ENCODE results near the gene LSP1. TPM values are rescaled to one million over a fixed set of nuclear protein-coding genes. Genes with fewer than 3 reads are reported as not detected.

The LSP1 gene
- total and polyA plus RNA-seq, 2 experiments from 2014 or later = 29.9 to 47.0 TPM

GRCh38 chr11:1931341-1932104 is 78.6 kb downstream of the LSP1 start:
- no peaks in the 10 kb centered on the region for H3K9me3 ChIP-seq (ENCODE audit: low read depth)
- TF ChIP-seq EZH2phosphoT487 (IDR thresholded peaks at IDR 0.05; ENCODE audit: low read depth, severe bottlenecking, unreplicated experiment) (no peak), CTCF (IDR thresholded peaks at IDR 0.05; ENCODE audit: poor library complexity) (no peak), EZH2 (IDR thresholded peaks at IDR 0.05; ENCODE audit: borderline replicate concordance) (no peak)
- H3K79me2 ChIP-seq = no peaks in the 10 kb centered on the region
- no peak for DNase-seq (ENCODE audit: low spot score)
- H3K4me3 ChIP-seq = no peak overlapping the region
- no peaks in the 10 kb centered on the region for H3K36me3 ChIP-seq (replicated peaks; ENCODE audit: insufficient read depth, low read depth)
- no peaks in the 10 kb centered on the region for H3K27me3 ChIP-seq
- H3K4me1 ChIP-seq (ENCODE audit: insufficient read depth) = peaks cover 35% of the 10 kb centered on the region
- 45% methylated on average over 18 of the region's 18 CpGs for WGBS (ENCODE audit: low lambda C conversion rate, missing lambda C conversion rate)
- no peaks in the 10 kb centered on the region for H3K9me2 ChIP-seq (replicated peaks; ENCODE audit: insufficient read depth)
- H3K4me2 ChIP-seq = peak overlapping the region; percentile 47
- no peaks in the 10 kb centered on the region for H4K20me1 ChIP-seq (ENCODE audit: insufficient read depth, poor library complexity, severe bottlenecking)
- no peak overlapping the region for H2AFZ ChIP-seq
- peak overlapping the region; percentile 82 for H3K27ac ChIP-seq

GRCh38 chr11:1932105-1932480 is 79.2 kb downstream of the LSP1 start:
- Histone ChIP-seq H4K20me1 (ENCODE audit: insufficient read depth, poor library complexity, severe bottlenecking) (no peaks in the 10 kb centered on the region), H3K4me2 (peak overlapping the region; percentile 35), H3K27ac (peak overlapping the region; percentile 82), H3K27me3 (no peaks in the 10 kb centered on the region), H3K79me2 (no peaks in the 10 kb centered on the region), H3K9me3 (ENCODE audit: low read depth) (no peaks in the 10 kb centered on the region), H2AFZ (no peak overlapping the region), H3K9me2 (replicated peaks; ENCODE audit: insufficient read depth) (no peaks in the 10 kb centered on the region), H3K4me3 (no peak overlapping the region), H3K4me1 (ENCODE audit: insufficient read depth) (peaks cover 29% of the 10 kb centered on the region), H3K36me3 (replicated peaks; ENCODE audit: insufficient read depth, low read depth) (no peaks in the 10 kb centered on the region)
- no peak for TF ChIP-seq EZH2 (IDR thresholded peaks at IDR 0.05; ENCODE audit: borderline replicate concordance)
- no peak for TF ChIP-seq CTCF (IDR thresholded peaks at IDR 0.05; ENCODE audit: poor library complexity)
- TF ChIP-seq EZH2phosphoT487 (IDR thresholded peaks at IDR 0.05; ENCODE audit: low read depth, severe bottlenecking, unreplicated experiment) = no peak
- no peak for DNase-seq (ENCODE audit: low spot score)
- 82% methylated on average over 11 of the region's 11 CpGs for WGBS (ENCODE audit: low lambda C conversion rate, missing lambda C conversion rate)

- TF ChIP-seq EZH2 (IDR thresholded peaks at IDR 0.05; ENCODE audit: borderline replicate concordance) (no peak), EZH2phosphoT487 (IDR thresholded peaks at IDR 0.05; ENCODE audit: low read depth, severe bottlenecking, unreplicated experiment) (no peak), CTCF (IDR thresholded peaks at IDR 0.05; ENCODE audit: poor library complexity) (no peak)
- peak overlapping the region; percentile 82 for H3K27ac ChIP-seq
- H2AFZ ChIP-seq = no peak overlapping the region
- no peaks in the 10 kb centered on the region for H4K20me1 ChIP-seq (ENCODE audit: insufficient read depth, poor library complexity, severe bottlenecking)
- no peak overlapping the region for H3K4me2 ChIP-seq
- no peak overlapping the region for H3K4me3 ChIP-seq
- H3K79me2 ChIP-seq = no peaks in the 10 kb centered on the region
- H3K27me3 ChIP-seq = no peaks in the 10 kb centered on the region
- H3K9me2 ChIP-seq (replicated peaks; ENCODE audit: insufficient read depth) = no peaks in the 10 kb centered on the region
- no peak for DNase-seq (ENCODE audit: low spot score)
- 88% methylated on average over 2 of the region's 4 CpGs for WGBS (ENCODE audit: low lambda C conversion rate, missing lambda C conversion rate)
- peaks cover 23% of the 10 kb centered on the region for H3K4me1 ChIP-seq (ENCODE audit: insufficient read depth)
- no peaks in the 10 kb centered on the region for H3K9me3 ChIP-seq (ENCODE audit: low read depth)
- H3K36me3 ChIP-seq (replicated peaks; ENCODE audit: insufficient read depth, low read depth) = no peaks in the 10 kb centered on the region
These were observed 79.8 kb downstream of the LSP1 start for GRCh38 chr11:1932681-1933080.
